ENCODE measurements around the gene GJC2. TPM values are rescaled to one million over a fixed set of nuclear protein-coding genes. Genes with fewer than 3 reads are reported as not detected.

GJC2 gene
- total RNA-seq, 1 donor from 2014 or later: 0.75 TPM

DNA sequence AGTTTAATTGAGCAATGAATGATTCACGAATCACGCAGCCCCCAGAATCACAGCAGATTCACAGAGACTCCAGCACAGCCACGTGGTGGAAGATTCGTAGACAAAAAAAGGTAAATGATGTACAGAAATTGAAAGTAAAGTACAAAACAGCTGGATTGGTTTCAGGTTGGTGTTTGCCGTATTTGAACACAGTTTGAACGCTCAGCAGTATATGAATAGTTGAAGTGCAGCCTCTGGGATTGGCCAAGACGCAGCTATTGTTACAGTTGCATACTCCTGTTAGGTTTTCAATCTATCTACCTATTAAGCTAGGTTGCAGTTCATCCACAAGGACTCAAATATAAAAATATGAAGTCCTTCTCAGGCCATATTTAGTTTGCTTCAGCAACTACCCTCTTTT lies 37.6 kb upstream of the GJC2 start:
- intact Hi-C loops (cut with micrococcal nuclease): no loop called here

DNA sequence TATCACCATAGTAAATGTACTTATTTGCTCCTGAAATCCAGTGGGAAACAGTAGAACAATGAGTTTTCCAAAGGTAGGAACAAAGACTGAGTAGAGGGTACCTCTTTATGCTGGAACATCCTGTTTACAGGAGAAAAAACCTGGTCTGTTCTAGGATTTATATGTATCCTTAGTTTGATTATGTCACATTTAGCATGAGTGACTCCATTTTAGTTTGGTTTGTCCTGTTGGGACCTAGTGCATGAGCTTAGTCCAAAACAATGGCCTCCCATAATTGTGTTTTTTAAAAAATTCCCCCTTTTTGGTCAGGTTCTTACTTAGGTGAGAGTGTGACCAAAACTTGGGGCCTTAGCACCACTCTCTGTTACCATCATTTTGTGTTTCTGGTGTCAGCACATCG lies 37.1 kb upstream of the GJC2 start:
- intact Hi-C loops (cut with micrococcal nuclease): no loop called here

DNA sequence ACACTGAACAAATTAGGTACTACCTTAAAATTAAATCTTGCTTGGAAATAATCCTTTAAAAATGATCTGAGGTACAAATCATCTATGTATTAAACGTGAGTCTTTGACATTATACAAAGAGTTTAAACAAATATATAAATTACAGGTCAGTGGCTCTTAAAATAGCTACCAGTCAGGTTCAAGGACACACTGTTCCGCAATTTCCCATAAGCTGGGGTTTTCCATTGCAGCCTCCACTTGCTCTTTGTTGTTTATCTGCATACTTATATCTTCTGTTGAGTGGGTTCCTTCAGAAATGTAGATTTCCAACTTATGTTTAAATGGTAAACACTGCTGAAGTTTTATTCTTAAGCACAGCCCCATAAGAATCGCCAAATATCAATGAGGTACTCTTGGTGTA lies 34.9 kb upstream of the GJC2 start:
- intact Hi-C loops (cut with micrococcal nuclease): no loop called here

DNA sequence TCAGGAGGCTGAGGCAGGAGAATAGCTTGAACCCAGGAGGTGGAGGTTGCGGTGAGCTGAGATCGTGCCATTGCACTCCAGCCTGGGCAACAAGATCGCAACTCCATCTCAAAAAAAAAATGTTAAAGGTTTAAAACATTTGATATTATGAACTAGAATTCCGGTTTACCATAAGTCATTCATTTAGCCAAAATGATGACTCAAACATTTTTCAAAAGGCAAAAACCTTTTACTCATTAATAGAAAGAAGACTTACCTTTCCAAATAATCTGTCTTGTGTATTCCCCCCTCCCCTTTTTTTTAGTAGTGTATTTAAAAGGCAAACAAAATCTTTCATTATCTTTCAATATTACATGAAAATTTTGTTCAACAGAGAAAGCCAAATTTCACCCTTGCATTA lies 32.4 kb upstream of the GJC2 start:
- intact Hi-C loops (cut with micrococcal nuclease): no loop called here

DNA sequence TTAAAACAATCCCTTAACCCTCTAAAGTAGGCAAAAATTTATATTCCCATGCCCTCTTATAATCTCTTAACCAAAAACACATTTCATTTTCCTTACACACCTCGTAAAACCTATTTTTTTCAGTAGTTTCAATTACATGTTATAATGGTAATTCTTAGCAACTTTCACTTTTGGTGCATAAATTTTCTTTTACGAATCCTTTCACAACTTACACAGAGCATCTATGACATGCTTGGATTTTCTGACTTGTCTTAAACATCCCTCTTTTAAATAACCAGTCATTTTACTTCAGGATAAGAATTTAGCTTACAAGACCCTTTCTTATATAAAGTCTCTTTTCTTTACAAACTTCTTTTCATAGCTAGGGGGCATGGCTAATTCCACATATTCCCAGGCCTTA lies 31.7 kb upstream of the GJC2 start:
- intact Hi-C loops (cut with micrococcal nuclease): no loop called here

DNA sequence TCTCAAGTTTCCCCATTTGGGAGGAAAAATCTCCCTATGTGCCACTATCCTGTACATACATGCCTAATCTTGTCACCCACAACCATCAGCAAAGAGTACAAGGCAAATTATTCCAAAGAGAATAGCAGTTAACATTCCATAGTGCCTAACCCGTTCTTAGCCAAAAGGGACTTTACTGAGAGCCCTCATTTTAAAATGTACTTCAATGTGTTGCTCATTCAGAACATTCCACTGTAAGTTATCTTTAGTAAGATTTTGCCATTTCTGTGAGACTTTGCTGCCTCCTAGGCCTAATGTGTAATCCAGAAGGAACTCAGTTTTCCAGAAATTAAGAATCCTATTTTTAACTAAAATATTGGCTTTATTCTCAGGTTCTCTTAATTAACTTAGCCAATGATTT lies 29.4 kb upstream of the GJC2 start:
- intact Hi-C loops (cut with micrococcal nuclease): no loop called here

DNA sequence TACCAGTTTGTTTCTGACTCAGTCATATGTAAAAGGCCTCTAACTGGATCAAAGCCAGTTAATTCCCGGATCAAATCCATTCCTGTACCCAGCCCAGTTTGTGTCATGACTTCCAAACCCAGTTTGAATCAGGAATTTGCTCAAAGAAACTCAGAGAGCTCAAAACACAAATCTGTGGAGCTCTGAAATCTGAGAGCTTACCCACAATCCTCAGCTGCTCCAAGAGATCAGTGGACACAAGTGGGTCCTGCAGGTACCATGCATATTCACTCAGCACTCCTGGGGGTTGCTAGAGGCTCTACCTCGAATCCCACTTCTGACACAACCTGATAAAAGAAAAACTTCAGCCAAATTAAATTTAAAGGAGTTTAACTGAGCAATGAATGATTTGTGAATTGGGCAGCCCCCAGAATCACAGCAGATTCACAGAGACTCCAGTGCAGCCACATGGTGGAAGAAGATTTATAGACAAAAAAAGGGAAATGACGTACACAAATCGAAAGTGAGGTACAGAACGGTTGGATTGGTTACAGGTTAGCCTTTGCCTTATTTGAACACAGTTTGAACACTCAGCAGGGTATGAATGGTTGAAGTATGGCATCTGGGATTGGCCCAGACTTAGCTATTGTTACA lies 28.8 kb upstream of the GJC2 start:
- intact Hi-C loops (cut with micrococcal nuclease): no loop called here

DNA sequence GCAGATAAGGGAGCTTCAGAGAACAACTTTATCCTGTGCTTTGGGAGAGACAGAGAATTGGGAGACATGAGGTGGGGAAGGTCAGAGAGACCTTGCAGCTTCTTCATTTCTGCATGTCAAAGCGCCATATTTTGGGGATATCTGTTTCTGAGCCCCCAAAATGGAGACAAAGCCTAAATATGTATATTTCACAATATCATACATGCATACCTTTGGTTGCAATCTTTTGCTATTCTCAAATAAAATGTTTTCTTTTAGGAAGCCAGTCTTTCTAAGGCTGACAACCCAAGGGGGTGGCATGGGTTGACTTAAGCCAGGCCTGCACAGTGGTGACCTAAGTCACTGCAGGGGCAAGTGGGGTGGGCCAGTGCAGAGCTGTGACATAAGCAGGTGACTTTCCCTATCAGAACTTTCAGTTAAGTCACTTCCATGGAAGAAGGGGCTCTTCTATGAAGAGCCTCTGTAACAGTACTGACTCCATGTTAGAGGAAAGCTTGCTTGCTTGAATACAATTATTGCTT lies 26.7 kb upstream of the GJC2 start:
- intact Hi-C loops (cut with micrococcal nuclease): no loop called here

DNA sequence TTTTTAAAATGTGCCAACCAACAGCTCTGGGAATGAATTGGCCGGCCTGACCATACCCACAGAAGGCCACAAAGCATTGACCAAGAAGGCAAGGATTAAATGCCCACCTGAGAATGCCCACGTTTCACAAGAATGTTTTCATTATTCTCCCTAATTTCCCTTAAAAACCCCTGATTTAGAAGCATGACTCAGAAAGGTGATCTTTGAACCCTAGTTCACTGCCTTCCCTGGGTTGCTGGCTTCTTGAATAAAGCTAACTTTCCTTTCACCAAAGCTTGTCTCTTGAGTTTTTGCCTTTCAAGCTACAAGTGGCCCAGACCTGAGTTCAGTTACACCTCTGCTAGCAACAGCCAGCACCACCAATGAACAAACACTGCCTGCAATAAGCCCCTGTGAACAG lies 26.2 kb upstream of the GJC2 start:
- intact Hi-C loops (cut with micrococcal nuclease): no loop called here

DNA sequence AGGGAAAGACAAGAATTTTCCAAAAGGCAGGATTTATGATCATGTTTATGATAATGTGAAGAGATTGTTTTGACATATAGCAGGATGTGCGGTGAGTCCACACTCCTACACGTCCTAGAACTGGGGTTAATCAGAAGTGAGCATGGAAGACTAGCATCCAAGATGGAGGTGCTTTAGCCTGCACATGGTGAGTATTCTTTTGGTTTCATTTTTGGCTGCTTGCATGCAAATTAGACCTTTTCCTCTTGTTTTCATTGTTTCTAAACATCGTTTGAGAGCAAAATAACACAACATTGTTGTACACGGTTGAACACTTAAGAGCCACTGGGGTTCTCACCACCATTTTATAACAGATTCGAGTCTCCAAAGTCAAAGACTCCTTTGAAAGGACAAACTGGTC lies 24.5 kb upstream of the GJC2 start:
- intact Hi-C loops (cut with micrococcal nuclease): no loop called here

DNA sequence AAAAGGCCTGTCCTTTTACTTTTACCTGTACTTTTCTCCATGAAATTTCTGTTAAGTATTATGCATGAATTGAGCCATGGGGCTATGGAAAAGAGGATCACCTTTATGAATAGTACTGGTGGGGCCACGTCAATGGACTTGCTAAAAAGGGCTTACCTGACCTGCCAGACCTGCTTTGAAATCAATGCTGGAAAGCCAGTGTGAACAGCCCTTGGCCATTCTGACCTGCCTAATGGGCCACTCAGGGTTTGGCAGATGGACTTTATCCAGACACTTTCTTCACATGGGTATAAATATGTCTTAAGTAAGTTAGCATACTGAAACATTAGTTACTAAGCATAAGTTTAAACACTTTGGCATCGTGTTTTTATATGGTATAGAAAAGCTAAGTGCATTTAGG lies 18.0 kb upstream of the GJC2 start:
- intact Hi-C loops (cut with micrococcal nuclease): loop anchor here (2.0 to 10.0 kb wide), 2 partner anchors 383 to 647 kb away; no protein-coding TSS in a partner anchor

DNA sequence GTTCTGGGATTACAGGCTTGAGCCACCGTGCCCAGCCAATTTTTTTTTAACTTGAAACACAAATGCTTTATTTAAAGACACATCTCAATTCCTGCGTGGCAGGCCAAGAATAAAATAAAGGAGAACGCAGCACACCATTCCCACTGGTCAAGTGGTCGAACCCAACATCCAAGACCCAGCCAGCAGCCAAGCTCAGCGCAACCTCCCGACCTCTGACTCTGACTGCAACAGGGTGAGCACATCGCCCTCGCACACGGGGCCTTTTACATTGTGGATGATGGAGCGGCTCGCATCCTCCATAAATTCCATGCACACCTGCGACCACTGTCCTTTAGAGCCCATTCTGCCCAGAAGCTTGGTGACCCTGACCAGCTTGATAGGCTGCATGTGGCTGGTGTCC lies 15.1 kb upstream of the GJC2 start:
- intact Hi-C loops (cut with micrococcal nuclease): loop anchor here (10.0 kb wide), 1 partner anchor 650 kb away; no protein-coding TSS in a partner anchor

DNA sequence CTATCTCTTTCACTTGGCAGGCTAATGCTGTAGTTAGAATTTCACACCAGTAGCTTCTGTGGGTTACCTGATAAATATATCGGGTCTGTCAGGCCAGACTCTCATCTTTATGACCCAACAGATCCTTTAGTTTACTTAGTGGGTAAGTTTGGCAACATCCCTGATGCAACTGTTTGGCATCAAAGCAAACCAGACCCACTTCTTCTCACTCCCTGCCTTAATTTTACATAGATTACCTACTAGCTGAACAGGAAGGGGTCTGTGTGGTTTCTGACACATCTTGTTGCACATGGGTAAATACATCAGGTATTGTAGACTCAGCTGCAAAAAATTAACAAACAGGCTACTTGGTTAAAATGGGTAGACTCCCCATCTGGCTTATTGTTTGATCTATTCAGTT lies 12.8 kb upstream of the GJC2 start:
- intact Hi-C loops (cut with micrococcal nuclease): loop anchor here (10.0 kb wide), 1 partner anchor 652 kb away; no protein-coding TSS in a partner anchor

DNA sequence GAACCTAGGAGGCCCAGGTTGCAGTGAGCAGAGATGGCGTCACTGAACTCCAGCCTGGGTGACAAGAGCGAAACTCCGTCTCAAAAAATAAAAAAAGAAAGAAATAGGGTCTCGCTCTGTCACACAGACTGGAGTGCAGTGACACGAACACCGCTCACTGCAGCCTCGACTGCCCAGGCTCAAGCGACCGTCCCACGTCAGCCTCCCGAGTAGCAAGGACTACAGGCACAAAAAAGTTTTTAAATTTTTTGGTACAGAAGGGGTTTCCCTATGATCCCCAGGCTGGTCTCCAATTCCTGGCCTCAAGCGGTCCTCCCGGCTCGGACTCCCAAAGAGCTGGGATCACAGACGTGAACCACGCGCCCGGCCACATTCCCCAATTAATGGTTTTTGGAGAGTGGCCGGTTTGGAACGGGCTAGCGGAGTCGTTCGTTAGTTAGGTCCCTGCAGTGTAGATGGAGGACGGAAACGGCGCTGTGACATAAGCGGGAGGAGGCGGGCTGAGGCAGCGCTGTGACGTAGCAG lies 10.3 kb upstream of the GJC2 start:
- intact Hi-C loops (cut with micrococcal nuclease): loop anchor here (2.0 to 10.0 kb wide), 2 partner anchors 325 to 655 kb away; no protein-coding TSS in a partner anchor

DNA sequence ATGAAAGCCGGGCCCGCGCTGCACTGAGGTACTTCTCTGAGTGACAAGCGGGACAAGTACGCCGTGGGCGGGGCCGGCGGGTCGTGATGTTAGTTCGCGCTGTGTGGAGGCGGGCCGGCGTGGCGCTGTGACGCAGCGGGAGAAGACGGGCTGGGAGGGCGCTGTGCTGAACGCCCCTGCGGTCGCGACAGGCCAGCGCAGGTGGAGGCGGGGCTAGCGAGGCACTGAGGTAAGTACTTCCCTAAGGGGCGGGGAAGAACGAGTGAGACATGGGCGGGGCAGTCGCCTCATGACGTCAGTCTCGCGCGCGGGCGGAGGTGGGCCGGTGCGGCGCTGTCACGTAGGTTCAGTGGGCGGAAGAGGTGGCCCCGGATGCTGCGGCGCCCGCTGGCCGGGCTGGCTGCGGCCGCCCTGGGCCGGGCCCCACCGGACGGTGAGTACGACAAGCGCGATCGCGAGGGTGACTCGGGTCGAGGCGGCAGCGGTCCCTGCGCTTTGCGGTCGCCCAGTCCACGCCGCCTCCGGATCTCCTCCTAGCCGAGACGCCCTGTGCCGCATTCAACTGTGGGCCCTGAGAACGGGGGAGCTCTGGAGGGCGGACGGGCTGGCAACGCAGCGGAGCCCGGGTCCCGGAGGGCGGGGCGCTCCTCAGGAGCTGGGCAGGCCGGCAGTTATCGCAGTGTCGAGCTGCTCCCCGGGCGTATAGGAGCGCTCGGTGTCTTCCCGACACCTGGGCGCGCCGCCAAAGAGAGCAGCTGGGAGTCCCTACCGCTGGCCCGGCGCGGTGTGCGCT lies 9.6 kb upstream of the GJC2 start, which contains the start of gene GUK1:
TSS of gene GUK1 (plus strand) at position 349 of the 793 bp plus-strand sequence. CDS start at position 373, 24 bp downstream.
- intact Hi-C loops (cut with micrococcal nuclease): loop anchor here (1.0 to 10.0 kb wide), 11 partner anchors 25 to 655 kb away; partner anchors contain the start of genes ARF1, C1orf35, IBA57 and MRPL55

DNA sequence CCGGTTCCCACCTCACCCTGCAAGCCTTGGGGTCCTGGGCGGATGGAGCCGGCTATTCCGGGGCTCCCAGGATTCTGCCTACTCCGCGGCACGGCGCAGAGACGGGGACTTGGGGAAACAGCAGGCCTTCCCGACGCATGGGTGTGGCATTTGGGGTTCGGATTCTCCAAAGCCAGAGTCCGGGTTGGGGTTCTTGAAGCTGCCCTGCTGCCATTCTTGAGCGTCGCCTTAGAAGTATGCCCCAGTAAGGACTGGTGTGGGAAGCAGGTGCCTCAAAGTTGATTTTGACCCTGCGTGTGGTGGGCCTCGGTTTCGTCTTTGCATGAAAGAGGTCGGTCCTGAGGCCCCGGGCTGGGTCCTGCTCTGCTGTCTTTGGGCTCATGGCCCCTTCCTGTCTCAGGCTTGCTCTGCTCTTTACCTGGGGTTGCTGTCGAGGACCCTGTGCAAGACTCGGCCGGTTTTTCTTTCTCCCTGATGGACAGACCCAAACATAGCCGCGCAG lies 9.0 kb upstream of the GJC2 start:
- intact Hi-C loops (cut with micrococcal nuclease): loop anchor here (1.0 kb wide), 9 partner anchors 25 to 352 kb away; partner anchors contain the start of genes ARF1, C1orf35, IBA57 and MRPL55

DNA sequence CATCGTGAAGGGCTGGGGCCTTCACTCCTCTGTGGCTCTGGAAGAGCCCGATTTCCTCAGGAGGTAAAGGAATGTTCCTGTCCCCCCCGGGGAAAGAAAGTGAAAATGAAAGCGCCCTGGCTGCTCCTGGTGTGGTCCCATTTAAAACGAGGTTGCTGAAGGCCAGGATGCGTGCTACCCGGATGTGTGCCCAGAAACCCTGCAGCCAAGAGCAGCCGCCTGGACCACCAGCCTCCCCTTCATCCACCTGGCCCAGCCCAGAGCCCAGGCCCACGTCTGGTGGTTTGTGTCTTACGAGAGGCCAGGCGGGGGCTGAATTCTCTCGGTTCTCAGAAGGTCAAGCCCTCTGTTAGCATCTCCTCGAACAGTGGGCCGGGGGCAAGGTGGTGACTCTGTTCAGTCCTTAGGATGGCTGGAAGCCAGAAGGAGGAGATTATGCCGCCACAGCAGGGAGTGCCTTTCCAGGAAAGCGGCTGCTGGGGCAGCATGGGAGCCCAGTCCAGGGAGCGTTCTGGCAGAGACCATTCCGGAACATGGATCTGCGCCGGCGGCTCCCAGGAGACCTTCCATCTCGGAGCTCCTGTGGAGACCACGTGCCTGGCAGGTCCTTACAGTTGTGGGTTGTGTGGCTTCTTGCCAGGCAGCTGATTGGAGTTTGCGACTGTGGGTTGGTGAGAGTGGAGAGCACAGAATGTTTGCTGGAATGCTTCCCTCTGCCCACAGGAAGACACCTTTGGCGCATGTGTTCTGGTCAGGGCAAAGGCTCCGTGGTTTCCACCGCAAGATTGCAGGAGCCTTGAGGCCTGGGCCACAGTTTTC lies 8.3 kb upstream of the GJC2 start:
- intact Hi-C loops (cut with micrococcal nuclease): no loop called here

DNA sequence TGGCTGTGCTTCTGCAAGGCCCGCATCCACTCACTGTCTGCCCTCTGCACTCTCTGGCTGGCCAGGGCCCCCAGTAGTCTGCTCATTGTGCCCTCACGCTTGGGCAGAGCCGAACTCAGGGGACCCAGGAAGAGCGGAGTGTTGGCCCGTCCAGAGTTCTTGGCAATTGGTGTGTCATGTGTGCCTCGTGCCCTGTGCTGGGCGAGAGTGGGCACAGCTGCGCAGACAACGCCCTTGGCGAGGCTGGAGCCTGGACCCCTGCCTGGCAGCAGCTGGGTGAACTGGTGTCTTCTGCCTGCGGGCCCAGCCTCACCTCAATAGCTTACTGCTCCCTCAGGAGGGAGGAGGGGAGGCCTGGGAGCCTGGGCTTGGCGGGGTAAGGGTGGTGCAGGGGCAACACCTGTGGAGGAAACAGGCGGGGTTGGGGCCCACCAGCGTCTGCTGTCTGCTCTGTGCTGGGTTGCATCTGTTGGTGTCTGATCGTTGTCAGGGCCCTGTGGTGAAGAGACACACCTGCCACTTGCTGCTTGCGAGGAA lies 7.5 kb upstream of the GJC2 start:
- intact Hi-C loops (cut with micrococcal nuclease): no loop called here

DNA sequence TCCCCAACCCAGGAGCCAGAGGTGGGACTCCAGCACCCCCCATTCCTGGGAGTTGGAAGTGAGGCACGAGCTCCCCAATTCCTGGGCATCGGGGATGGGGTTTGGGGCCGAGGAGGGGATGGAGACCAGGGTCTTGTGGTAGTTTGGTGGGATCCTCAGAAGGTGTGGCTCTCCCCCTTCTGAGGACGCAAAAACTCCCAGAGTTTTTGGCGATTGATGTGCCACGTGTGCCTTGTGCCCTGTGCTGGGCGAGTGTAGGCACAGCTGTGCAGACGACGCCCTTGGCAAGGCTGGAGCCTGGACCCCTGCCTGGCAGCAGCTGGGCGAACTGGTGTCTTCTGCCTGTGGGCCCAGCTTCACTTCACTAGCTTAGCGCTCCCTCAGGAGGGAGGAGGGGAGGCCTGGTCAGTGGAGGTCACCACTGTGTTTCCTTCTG lies 7.0 kb upstream of the GJC2 start:
- intact Hi-C loops (cut with micrococcal nuclease): no loop called here

DNA sequence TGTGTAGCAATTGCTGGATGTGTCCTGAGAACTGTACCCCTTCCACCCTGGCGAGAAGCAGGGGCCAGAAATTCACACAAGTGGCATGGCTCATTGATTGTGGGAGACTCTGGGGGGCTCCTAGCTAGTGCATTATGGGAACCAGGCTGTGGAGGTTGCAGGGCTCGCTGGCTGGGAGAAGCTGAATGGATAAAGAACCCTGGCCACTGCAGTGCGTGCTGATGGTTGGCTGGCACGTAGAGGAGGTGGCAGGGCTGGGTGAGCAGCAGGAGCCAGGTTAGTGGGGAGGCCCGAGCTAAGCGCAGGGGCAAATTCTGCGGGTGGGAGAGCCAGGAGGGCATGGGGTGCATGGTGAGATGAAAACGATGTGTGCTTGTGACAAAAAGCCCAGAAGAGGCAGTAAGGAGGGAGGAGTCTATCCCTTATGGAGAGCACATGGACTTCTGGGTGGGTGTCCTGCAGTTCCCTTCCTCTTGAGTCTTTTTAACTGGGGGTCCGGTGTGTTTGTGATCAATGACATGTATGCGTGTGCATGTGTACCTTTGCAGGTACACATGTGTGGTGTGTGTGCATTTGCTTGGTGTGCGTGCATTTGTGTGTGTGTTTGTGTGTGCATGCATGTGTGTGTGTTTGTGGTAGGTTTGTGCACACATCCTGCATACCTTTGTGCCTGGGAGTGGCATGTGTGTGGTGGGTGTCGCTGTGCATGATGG lies 6.1 kb upstream of the GJC2 start:
- intact Hi-C loops (cut with micrococcal nuclease): no loop called here

All from T-helper 2 cell treated with Interferon-gamma antibody and Interleukin-4, amounts not matched to agents 100 ng/mL and 5 ng/mL, for 36 hours (primary cell).